ENCODE results near the gene SRI.
"Not testable (repeated sequence)": the region's sequence is repeated elsewhere in the genome, so short reads cannot be mapped to it uniquely, and the experiment has no call there.

SRI gene

GRCh38 chr7:88172842-88173241 lies 47.0 kb downstream of the SRI start:
- no peak for DNase-seq

DNA sequence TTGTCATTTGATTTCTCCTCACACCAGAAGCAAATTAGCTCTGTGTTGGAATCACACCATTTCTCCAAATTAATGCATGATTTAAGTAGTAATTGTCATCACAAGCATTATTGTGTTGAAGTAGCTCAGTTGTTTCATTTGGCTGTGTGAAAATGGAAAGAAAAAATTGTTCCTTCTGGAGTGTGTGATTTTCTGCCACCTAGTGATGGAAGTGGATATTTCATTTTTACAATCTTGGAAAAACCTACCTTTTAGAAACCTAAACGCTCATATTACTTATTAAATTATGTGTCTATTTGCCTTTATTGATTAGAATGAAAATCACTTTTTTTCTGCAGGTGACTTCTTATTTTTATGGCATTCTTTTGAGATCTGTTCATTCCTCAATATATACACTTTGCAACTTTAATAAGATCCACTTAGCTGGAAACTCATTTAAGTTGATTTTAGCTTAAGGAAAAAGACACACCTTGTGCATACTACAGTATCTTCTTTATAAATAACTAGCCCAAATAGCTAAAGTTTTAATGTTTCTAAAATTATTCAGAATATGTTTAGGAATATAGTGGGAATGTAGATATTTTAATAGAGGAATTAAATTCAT lies 50.0 kb downstream of the SRI start:
- peak; percentile 43 for DNase-seq

GRCh38 chr7:88167721-88168120 lies 52.1 kb downstream of the SRI start:
- no peak for DNase-seq

DNA sequence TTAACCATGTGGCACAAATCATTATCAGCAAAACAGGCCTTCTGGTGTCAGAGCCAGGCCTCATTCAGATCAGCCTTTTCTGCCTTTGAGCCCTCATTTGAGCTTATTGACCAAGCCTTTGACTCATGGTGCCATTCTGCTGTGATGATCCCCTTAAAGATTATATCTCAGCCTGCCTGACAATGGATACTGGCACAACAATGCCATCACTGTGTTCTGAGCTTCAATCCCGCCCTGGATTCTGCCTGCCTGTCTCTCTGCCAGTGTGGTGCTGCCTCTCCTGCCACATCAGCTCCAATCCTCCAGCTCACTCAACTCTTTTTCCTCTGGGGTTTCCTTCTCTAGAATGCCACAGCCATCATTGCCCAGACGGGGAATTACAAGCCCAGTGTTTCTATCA lies 52.6 kb downstream of the SRI start:
- peak; percentile 2 for DNase-seq

DNA sequence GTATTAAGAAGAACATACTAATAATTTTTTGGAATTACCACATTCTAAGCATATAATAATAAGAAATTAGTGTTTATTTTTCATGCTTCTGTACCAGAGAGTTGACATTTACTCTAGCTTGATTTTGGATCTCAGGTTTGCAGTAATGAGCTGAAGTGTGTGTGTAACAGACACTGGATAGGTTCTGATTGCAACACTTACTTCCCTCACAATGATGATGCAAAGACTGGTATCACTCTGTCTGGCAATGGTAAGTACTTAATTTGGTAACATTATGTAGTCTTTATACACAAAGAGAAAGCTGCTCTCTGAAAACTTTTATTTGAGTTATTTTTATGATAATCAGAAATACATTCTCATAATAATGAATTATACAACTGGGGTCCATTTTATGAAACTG lies 54.1 kb downstream of the SRI start:
- no peak for DNase-seq

GRCh38 chr7:88159741-88160140 lies 60.1 kb downstream of the SRI start:
- not testable (repeated sequence) for DNase-seq

GRCh38 chr7:88156356-88156755 lies 63.5 kb downstream of the SRI start:
- DNase-seq: no peak

DNA sequence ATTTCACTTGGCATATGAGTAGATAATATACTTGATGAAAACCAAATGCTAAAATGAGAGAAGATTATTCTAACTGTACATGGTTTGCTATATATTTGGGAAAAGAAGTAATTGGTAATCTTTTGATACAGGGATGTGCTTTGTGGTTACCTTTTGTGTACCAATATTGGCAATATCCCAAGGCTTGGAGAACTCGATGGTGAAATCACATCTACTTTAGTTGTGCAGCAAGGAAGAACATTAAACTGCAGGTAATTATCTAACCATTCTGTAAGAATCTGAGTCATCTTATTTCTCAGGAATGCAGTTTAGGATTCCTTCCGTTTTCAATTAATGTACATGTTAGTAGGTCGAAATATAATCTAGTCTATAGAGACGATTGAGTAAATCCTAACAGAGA lies 64.1 kb downstream of the SRI start:
- no peak for DNase-seq
